Small intestine (tissue), 7 donors: ENCODE measurements around the gene KBTBD8. TPM values are rescaled to one million over a fixed set of nuclear protein-coding genes. Genes with fewer than 3 reads are reported as not detected.

Experiments
- DNase-seq, 2 donors: peaks; one replicate each; pipeline versions ENCODE4 v3.0.0 to v3.0.0-alpha.2; 2013
- FAIRE-seq: peaks from 2 replicates; lab custom pipeline; 2012; peaks lifted over from hg19 to GRCh38; lab: Jason Lieb, UNC
- H3K27ac ChIP-seq, 3 donors: one replicate each; pipeline ENCODE4 v1.5.1; 2013; ENCODE audit warnings: low read length in 2 of 3, mild to moderate bottlenecking in 2 of 3, control low read depth in 1 of 3, inconsistent platforms in 1 of 3, low read depth in 1 of 3, moderate library complexity in 1 of 3
- H3K27me3 ChIP-seq, 3 donors: one replicate each; pipeline ENCODE4 v1.6.1; 2013; ENCODE audit warnings: low read length in 3 of 3, inconsistent platforms in 1 of 3; ENCODE audit not compliant: control insufficient read depth in 3 of 3, insufficient read depth in 3 of 3
- H3K36me3 ChIP-seq, 3 donors: one replicate each; pipeline ENCODE4 v1.6.1; 2013; ENCODE audit warnings: low read length in 3 of 3, inconsistent platforms in 1 of 3, low read depth in 1 of 3, mild to moderate bottlenecking in 1 of 3, moderate library complexity in 1 of 3; ENCODE audit not compliant: control insufficient read depth in 3 of 3, insufficient read depth in 2 of 3
- H3K4me1 ChIP-seq, 3 donors: one replicate each; pipeline ENCODE4 v1.6.1; 2013; ENCODE audit warnings: low read length in 2 of 3, inconsistent platforms in 1 of 3, low read depth in 1 of 3, mild to moderate bottlenecking in 1 of 3, moderate library complexity in 1 of 3; ENCODE audit not compliant: control insufficient read depth in 3 of 3, insufficient read depth in 2 of 3
- H3K4me3 ChIP-seq, 3 donors: one replicate each; pipeline ENCODE4 v1.5.1; 2013; ENCODE audit warnings: low read length in 3 of 3, control low read depth in 1 of 3, inconsistent platforms in 1 of 3, low read depth in 1 of 3, mild to moderate bottlenecking in 1 of 3, moderate library complexity in 1 of 3
- H3K9me3 ChIP-seq, 2 donors: one replicate each; pipeline ENCODE4 v1.6.1; 2013; ENCODE audit warnings: low read depth in 1 of 2, low read length in 1 of 2; ENCODE audit not compliant: control insufficient read depth in 2 of 2, insufficient read depth in 1 of 2
- WGBS, 3 donors: extraction: QIAGEN DNeasy Blood & Tissue Kit; methylation state at CpG; one replicate each; pipeline ENCODE4 v1.1.7; 2013; 5-methylcytosine and 5-hydroxymethylcytosine counted together
- polyA plus RNA-seq, 4 donors: library from polyadenylated mRNA; stranded (reverse) in 3 of 4; unstranded in 1 of 4; fragments of 200-250 nt in 3 of 4; fragments of 120-200 nt in 1 of 4; gene quantifications; one replicate each; pipeline versions ENCODE4 v1.2.1 to v1.2.3, GENCODE V29; 2013
- donor health status: healthy with polysubstance abuse.
- donor health status: control.
- donor health status: control.
- donor health status: Bipolar disorder and iron deficiency.
- donor health status: healthy.

KBTBD8 gene
- polyA plus RNA-seq, 4 donors: 0.81 to 3.4 (median 1.8) TPM

DNA sequence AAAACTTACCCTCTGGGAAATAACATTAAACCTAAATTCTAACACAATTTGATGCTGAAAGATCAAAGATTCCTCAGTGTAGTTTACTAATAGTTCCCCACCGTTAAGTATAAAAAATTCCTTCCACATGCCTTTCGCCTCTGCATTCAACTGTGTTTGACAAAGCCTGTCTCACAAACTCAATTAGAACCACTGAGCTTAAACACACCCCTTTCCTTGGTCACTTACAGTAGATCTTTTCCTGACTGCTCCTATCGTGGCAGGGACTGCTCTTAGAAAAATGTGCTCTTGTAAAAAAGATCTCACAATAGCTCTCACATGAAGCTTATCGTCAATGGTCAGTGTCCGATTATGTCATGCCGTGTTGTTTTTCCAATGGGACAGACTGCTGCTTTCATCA lies 8.9 kb upstream of the KBTBD8 start:
- Histone ChIP-seq H3K4me1 (no peaks in the 10 kb centered on the region), H3K36me3 (no peaks in the 10 kb centered on the region), H3K27ac (no peak overlapping the region), H3K4me3 (no peak overlapping the region), H3K9me3 (no peaks in the 10 kb centered on the region), H3K27me3 (peaks cover 0 to 3% (median 0%) of the 10 kb centered on the region in 3 donors)
- no peak for FAIRE-seq
- DNase-seq: no peak
- 55 to 85% (median 82%) methylated on average over 6 of the region's 6 CpGs for WGBS, 3 donors

DNA sequence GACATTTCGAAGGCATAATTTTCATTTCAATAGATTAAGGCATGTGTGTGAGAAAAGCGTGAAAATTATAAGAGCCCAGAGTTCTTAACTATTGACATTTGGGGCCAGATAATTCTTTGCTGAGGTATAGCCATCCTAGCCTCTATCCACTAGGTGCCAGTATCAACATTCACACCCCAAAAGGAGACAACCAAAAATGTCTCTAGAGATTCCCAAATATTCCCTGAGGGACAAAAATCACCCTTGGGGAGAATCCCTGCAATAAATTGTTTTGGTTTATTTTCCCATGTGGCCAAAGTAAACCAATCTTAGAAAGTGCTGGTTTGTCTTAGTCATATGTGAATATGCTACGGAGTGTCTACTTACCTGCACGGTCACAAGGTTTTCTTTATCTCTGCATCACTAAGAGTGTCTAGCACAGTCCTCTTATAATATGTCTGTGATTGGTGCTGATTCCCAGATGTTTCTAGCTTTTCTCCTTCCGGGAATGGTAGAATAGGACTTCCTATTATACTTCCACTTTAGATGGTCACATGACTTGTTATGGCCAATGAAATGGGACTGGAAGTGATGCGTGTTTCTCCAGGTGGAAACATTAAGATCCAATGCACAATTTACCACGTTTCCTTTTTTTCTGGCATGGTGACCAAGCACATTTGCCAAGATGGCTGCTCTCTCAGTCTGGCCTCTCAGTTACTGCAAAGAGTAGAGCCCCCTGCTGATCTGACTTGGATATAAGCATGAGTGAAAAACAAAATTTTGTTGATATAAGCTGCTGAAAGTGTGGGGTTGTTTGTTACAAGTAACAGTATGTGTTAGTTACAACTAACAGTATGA lies 8.0 kb upstream of the KBTBD8 start:
- Histone ChIP-seq H3K9me3 (no peaks in the 10 kb centered on the region), H3K27me3 (peaks cover 0 to 3% (median 0%) of the 10 kb centered on the region in 3 donors), H3K4me3 (no peak overlapping the region), H3K36me3 (no peaks in the 10 kb centered on the region), H3K4me1 (no peaks in the 10 kb centered on the region), H3K27ac (no peak overlapping the region)
- FAIRE-seq: no peak
- WGBS, 3 donors: 83 to 90% (median 87%) methylated on average over 7 of the region's 7 CpGs
- no peak for DNase-seq

DNA sequence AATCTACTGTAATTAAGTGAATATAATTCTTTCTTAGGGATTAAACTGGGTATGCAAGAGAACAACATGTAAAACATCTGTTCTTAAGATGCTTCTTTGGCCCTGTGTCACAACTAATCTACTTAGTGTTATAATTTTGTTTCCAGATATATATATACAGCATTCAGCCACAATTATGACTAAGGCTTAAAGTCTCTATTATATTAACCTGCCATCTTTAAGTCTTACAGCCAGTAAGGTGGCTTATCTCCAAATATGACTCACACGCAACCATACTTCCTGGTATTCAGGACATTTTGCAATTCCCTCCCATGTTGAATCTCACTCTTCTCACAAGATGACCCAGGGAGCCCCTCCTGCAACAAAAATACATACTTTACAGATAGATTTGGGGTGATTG lies 6.6 kb upstream of the KBTBD8 start:
- peaks cover 0 to 3% (median 0%) of the 10 kb centered on the region in 3 donors for H3K27me3 ChIP-seq
- peak; percentile 4 to 26 for DNase-seq
- H3K27ac ChIP-seq: no peak overlapping the region
- no peak overlapping the region for H3K4me3 ChIP-seq
- WGBS, 3 donors: 28 to 56% (median 36%) methylated on average over 1 of the region's 1 CpG
- H3K4me1 ChIP-seq: no peaks in the 10 kb centered on the region
- H3K36me3 ChIP-seq: no peaks in the 10 kb centered on the region
- FAIRE-seq: no peak
- no peaks in the 10 kb centered on the region for H3K9me3 ChIP-seq

DNA sequence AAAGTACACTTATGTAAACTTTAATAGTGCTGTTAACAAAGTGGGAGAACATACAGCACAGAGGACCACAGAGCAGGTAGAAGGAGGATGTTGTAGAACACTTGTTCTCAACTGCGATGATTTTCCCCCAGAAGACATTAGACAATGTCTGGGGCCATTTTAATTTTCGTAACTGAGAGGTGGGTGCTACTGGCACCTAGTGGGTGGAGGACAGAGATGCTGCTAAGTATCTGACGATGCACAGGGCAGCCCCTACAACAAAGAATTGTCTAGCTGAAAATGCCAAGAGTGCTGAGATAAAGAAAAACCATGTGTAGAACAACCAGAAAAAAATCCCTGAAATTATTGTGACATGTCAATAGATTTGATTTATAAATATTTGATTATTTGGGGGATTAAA lies 5.0 kb upstream of the KBTBD8 start:
- WGBS, 3 donors: 83 to 88% (median 84%) methylated on average over 3 of the region's 3 CpGs
- peaks cover 0 to 3% (median 0%) of the 10 kb centered on the region in 3 donors for H3K27me3 ChIP-seq
- no peak overlapping the region for H3K4me3 ChIP-seq
- no peak for FAIRE-seq
- H3K36me3 ChIP-seq: no peaks in the 10 kb centered on the region
- no peak overlapping the region for H3K27ac ChIP-seq
- no peak for DNase-seq
- H3K4me1 ChIP-seq: no peaks in the 10 kb centered on the region
- H3K9me3 ChIP-seq: no peaks in the 10 kb centered on the region

DNA sequence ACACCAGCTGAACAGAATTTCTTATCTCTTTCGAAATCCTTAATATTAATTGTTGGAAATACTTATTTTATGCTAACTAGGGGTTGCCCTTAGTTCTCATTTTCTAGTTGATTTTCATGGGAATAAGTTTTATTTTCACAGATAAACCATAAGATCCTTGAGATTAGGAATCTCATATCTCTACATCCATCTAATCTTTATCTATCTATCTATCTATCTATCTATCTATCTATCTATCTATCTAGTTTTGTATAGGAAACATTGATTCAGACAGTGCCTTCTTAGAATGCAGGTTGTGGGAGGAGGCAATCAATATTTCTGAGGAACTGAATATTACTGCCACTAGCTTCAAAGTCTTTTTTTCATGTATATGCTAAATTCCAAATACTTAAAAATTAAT lies 3.5 kb upstream of the KBTBD8 start:
- Histone ChIP-seq H3K9me3 (no peaks in the 10 kb centered on the region), H3K27me3 (peaks cover 0 to 3% (median 0%) of the 10 kb centered on the region in 3 donors), H3K4me1 (peaks cover 0 to 2% (median 0%) of the 10 kb centered on the region in 3 donors), H3K4me3 (no peak overlapping the region), H3K27ac (no peak overlapping the region), H3K36me3 (no peaks in the 10 kb centered on the region)
- no peak for FAIRE-seq
- 53 to 84% (median 80%) methylated on average over 1 of the region's 1 CpG for WGBS, 3 donors
- no peak for DNase-seq

DNA sequence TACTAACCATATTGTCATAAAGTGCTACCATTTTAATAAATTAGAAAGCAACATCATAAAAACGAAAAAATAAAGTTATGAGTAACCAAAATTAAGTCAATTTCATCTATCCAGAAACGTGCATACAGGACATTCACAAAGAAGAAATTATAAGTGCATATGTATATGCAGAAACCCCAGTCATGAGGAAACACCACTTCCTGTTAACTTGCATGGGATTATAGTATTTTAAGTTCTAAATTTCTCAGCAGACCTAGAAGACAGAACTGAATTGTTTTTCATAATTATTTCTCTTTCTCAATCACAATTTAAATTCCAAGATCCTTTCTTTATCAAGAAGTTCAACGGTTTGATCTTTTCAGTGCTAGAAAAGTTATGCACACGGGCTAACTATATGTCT lies 1.4 kb upstream of the KBTBD8 start:
- Histone ChIP-seq H3K9me3 (no peaks in the 10 kb centered on the region), H3K36me3 (no peaks in the 10 kb centered on the region), H3K27me3 (peaks cover 0 to 3% (median 0%) of the 10 kb centered on the region in 3 donors), H3K4me1 (peaks cover 0 to 2% (median 0%) of the 10 kb centered on the region in 3 donors), H3K4me3 (no peak overlapping the region), H3K27ac (no peak overlapping the region)
- DNase-seq (no peak), FAIRE-seq (no peak)
- WGBS, 3 donors: 46 to 60% (median 49%) methylated on average over 4 of the region's 4 CpGs

DNA sequence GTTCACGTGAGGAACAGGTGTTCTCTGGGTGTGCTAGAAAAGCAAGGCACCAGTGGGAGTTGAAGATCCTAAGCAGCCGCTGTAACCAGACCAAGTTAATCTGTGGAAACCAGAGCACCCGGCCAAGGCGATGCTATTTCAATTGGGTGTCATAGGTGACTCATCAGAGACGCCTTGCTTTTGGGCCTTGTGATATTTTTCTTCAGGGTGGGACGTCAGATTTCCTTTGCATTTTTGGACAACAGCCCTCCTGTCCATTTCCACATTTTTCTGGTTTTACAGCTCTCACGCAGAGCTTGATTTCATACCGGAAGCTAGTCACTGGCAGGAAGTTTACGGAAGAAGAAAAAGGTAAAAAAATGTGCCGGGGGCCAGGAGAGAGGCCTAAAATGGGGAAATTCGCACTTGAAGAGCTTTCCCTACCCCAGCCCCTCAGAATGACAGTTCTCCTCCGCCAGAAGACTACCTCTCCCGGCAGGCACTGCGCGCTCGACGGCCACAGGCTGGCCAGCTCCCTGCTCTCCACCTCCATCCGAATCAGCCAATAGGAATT lies 471 bp upstream of the KBTBD8 start:
- peak overlapping the region in 2 of 3 donors; percentile 29 to 38 for H3K4me3 ChIP-seq
- FAIRE-seq: no peak
- H3K27me3 ChIP-seq: peaks cover 0 to 3% (median 0%) of the 10 kb centered on the region in 3 donors
- H3K27ac ChIP-seq: no peak overlapping the region
- H3K9me3 ChIP-seq: no peaks in the 10 kb centered on the region
- H3K36me3 ChIP-seq: no peaks in the 10 kb centered on the region
- 3 to 8% (median 6%) methylated on average over 18 of the region's 18 CpGs for WGBS, 3 donors
- peak in 1 of 2 donors; percentile 6 for DNase-seq
- peaks cover 0 to 2% (median 0%) of the 10 kb centered on the region in 3 donors for H3K4me1 ChIP-seq

DNA sequence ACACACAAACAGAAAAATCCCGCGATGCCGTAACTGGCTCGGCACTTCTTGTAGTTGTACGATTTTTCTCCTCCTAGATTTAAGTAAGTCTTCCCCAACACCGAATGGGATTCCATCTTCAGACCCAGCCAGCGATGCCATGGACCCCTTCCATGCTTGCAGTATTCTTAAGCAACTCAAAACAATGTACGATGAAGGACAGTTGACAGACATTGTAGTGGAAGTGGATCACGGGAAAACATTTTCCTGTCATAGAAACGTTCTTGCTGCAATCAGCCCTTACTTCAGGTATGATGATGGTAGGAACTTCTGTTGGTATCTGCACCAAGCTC lies 763 bp downstream of the KBTBD8 start:
- WGBS, 3 donors: 0 to 2% (median 1%) methylated on average over 10 of the region's 10 CpGs
- no peaks in the 10 kb centered on the region for H3K27me3 ChIP-seq
- DNase-seq (no peak), FAIRE-seq (no peak)
- peaks cover 0 to 2% (median 0%) of the 10 kb centered on the region in 3 donors for H3K4me1 ChIP-seq
- peak overlapping the region in 1 of 3 donors; percentile 78 for H3K27ac ChIP-seq
- no peaks in the 10 kb centered on the region for H3K9me3 ChIP-seq
- H3K4me3 ChIP-seq: peak overlapping the region; percentile 77 to 85 (median 83)
- peaks cover 0 to 6% (median 0%) of the 10 kb centered on the region in 3 donors for H3K36me3 ChIP-seq
